ENCODE results near the gene DYNLT2.

DYNLT2 gene

GRCh38 chr6:169725125-169726048, 26.0 kb downstream of the DYNLT2 start:
- Histone ChIP-seq H2BK15ac (ENCODE audit: low read length) (peak overlapping the region; percentile 89), H2BK12ac (ENCODE audit: low read length) (peak overlapping the region; percentile 98), H2AK5ac (ENCODE audit: low read depth, low read length) (peak overlapping the region; percentile 94), H3K79me1 (ENCODE audit: low read depth, low read length) (peaks cover 4% of the 10 kb centered on the region), H3K27ac (replicated peaks; ENCODE audit: low read length) (peak overlapping the region; percentile 98), H3K4me3 (ENCODE audit: low read length in 2 of 2) (peak overlapping the region; percentile 94 to 98), H3K36me3 (replicated peaks in 1 of 2; ENCODE audit: control insufficient read depth in 2 of 2, insufficient read depth in 2 of 2, low read length in 2 of 2) (peaks cover 0 to 20% of the 10 kb centered on the region in 2 donors), H3K27me3 (ENCODE audit: control insufficient read depth in 3 of 3, insufficient read depth in 3 of 3, low read depth in 1 of 3, low read length in 3 of 3) (peaks cover 0 to 4% (median 0%) of the 10 kb centered on the region in 3 experiments), H4K8ac (ENCODE audit: low read depth, low read length) (no peak overlapping the region), H3K18ac (ENCODE audit: low read length) (peak overlapping the region; percentile 100), H3K23ac (ENCODE audit: low read depth, low read length, poor library complexity) (peak overlapping the region; percentile 98), H2BK120ac (ENCODE audit: low read depth, low read length) (peak overlapping the region; percentile 100), H3K4me2 (ENCODE audit: insufficient read depth, low read length, poor library complexity, severe bottlenecking) (peak overlapping the region; percentile 84), H3K14ac (ENCODE audit: low read length) (no peak overlapping the region), H3K9ac (ENCODE audit: low read depth, low read length, poor library complexity) (peak overlapping the region; percentile 99), H3K9me3 (replicated peaks in 1 of 2; ENCODE audit: control insufficient read depth in 2 of 2, insufficient read depth in 1 of 2, low read depth in 1 of 2, low read length in 2 of 2) (no peaks in the 10 kb centered on the region), H2AFZ (ENCODE audit: low read length) (peak overlapping the region; percentile 96), H3K4ac (ENCODE audit: low read length) (peak overlapping the region; percentile 100), H2BK5ac (ENCODE audit: low read length) (peak overlapping the region; percentile 99), H3K4me1 (ENCODE audit: control insufficient read depth in 2 of 2, insufficient read depth in 1 of 2, low read depth in 1 of 2, low read length in 2 of 2) (peaks cover 8 to 16% of the 10 kb centered on the region in 2 donors), H4K91ac (ENCODE audit: low read depth, low read length, poor library complexity) (peak overlapping the region; percentile 89)
- DNase-seq (ENCODE audit: low spot score) = peak; percentile 78
- WGBS, 2 donors (ENCODE audit: extremely low coverage in 2 of 2, insufficient read length in 2 of 2, insufficient replicate concordance in 1 of 2) = 100% methylated on average over 1 to 2 of the region's 29 CpGs

GRCh38 chr6:169724494-169725124, 26.8 kb downstream of the DYNLT2 start, which contains the start of gene PHF10:
TSS of gene PHF10 (minus strand) at chr6:169724500. CDS start at chr6:169723931, 569 bp downstream.
- Histone ChIP-seq H2AK5ac (ENCODE audit: low read depth, low read length) (peak within 1 kb of the TSS; percentile 94), H3K4me3 (ENCODE audit: low read length in 2 of 2) (peak within 1 kb of the TSS; percentile 94 to 98), H3K79me1 (ENCODE audit: low read depth, low read length) (peaks cover 4% of the 10 kb centered on the region), H3K4me1 (ENCODE audit: control insufficient read depth in 2 of 2, insufficient read depth in 1 of 2, low read depth in 1 of 2, low read length in 2 of 2) (peaks cover 8 to 16% of the 10 kb centered on the region in 2 donors), H3K9me3 (replicated peaks in 1 of 2; ENCODE audit: control insufficient read depth in 2 of 2, insufficient read depth in 1 of 2, low read depth in 1 of 2, low read length in 2 of 2) (no peaks in the 10 kb centered on the region), H2BK15ac (ENCODE audit: low read length) (peak within 1 kb of the TSS; percentile 89), H4K91ac (ENCODE audit: low read depth, low read length, poor library complexity) (peak within 1 kb of the TSS; percentile 89), H2AFZ (ENCODE audit: low read length) (peak within 1 kb of the TSS; percentile 96), H3K27me3 (ENCODE audit: control insufficient read depth in 3 of 3, insufficient read depth in 3 of 3, low read depth in 1 of 3, low read length in 3 of 3) (peaks cover 0 to 4% (median 0%) of the 10 kb centered on the region in 3 experiments), H2BK120ac (ENCODE audit: low read depth, low read length) (peak within 1 kb of the TSS; percentile 100), H3K9ac (ENCODE audit: low read depth, low read length, poor library complexity) (peak within 1 kb of the TSS; percentile 100), H3K4ac (ENCODE audit: low read length) (peak within 1 kb of the TSS; percentile 100), H3K27ac (replicated peaks; ENCODE audit: low read length) (peak within 1 kb of the TSS; percentile 98), H4K8ac (ENCODE audit: low read depth, low read length) (peak within 1 kb of the TSS; percentile 93), H3K23ac (ENCODE audit: low read depth, low read length, poor library complexity) (peak within 1 kb of the TSS; percentile 98), H3K4me2 (ENCODE audit: insufficient read depth, low read length, poor library complexity, severe bottlenecking) (peak within 1 kb of the TSS; percentile 91), H2BK5ac (ENCODE audit: low read length) (peak within 1 kb of the TSS; percentile 99), H2BK12ac (ENCODE audit: low read length) (peak within 1 kb of the TSS; percentile 98), H3K36me3 (replicated peaks in 1 of 2; ENCODE audit: control insufficient read depth in 2 of 2, insufficient read depth in 2 of 2, low read length in 2 of 2) (peaks cover 0 to 27% of the 10 kb centered on the region in 2 donors), H3K18ac (ENCODE audit: low read length) (peak within 1 kb of the TSS; percentile 100), H3K14ac (ENCODE audit: low read length) (peak within 1 kb of the TSS; percentile 100)
- WGBS, 2 donors (ENCODE audit: extremely low coverage in 2 of 2, insufficient read length in 2 of 2, insufficient replicate concordance in 1 of 2) = no CpG with 5 or more reads among the region's 89 CpGs
- peak; percentile 73 for DNase-seq (ENCODE audit: low spot score)

- peak overlapping the region; percentile 82 for H4K8ac ChIP-seq (ENCODE audit: low read depth, low read length)
- WGBS, 2 donors (ENCODE audit: extremely low coverage in 2 of 2, insufficient read length in 2 of 2, insufficient replicate concordance in 1 of 2) = no CpG with 5 or more reads among the region's 89 CpGs
- H3K14ac ChIP-seq (ENCODE audit: low read length) = peak overlapping the region; percentile 82
Observed at GRCh38 chr6:169723991-169724493, 27.3 kb downstream of the DYNLT2 start.

More at GRCh38 chr6:169723991-169724493, 27.3 kb downstream of the DYNLT2 start:
- Histone ChIP-seq H2AFZ (ENCODE audit: low read length) (peak overlapping the region; percentile 82), H3K27me3 (ENCODE audit: control insufficient read depth in 3 of 3, insufficient read depth in 3 of 3, low read depth in 1 of 3, low read length in 3 of 3) (peaks cover 0 to 4% (median 0%) of the 10 kb centered on the region in 3 experiments), H3K4me3 (ENCODE audit: low read length in 2 of 2) (peak overlapping the region; percentile 57 to 91), H3K27ac (replicated peaks; ENCODE audit: low read length) (peak overlapping the region; percentile 87), H3K9ac (ENCODE audit: low read depth, low read length, poor library complexity) (peak overlapping the region; percentile 100), H3K23ac (ENCODE audit: low read depth, low read length, poor library complexity) (peak overlapping the region; percentile 73), H2BK12ac (ENCODE audit: low read length) (no peak overlapping the region), H3K4ac (ENCODE audit: low read length) (no peak overlapping the region), H3K79me1 (ENCODE audit: low read depth, low read length) (peaks cover 4% of the 10 kb centered on the region), H2BK120ac (ENCODE audit: low read depth, low read length) (no peak overlapping the region), H2BK15ac (ENCODE audit: low read length) (peak overlapping the region; percentile 85), H3K4me1 (ENCODE audit: control insufficient read depth in 2 of 2, insufficient read depth in 1 of 2, low read depth in 1 of 2, low read length in 2 of 2) (peaks cover 8 to 16% of the 10 kb centered on the region in 2 donors), H3K18ac (ENCODE audit: low read length) (peak overlapping the region; percentile 98), H4K91ac (ENCODE audit: low read depth, low read length, poor library complexity) (peak overlapping the region; percentile 85), H2BK5ac (ENCODE audit: low read length) (no peak overlapping the region), H3K36me3 (replicated peaks in 1 of 2; ENCODE audit: control insufficient read depth in 2 of 2, insufficient read depth in 2 of 2, low read length in 2 of 2) (peaks cover 0 to 32% of the 10 kb centered on the region in 2 donors), H3K9me3 (replicated peaks in 1 of 2; ENCODE audit: control insufficient read depth in 2 of 2, insufficient read depth in 1 of 2, low read depth in 1 of 2, low read length in 2 of 2) (no peaks in the 10 kb centered on the region), H2AK5ac (ENCODE audit: low read depth, low read length) (peak overlapping the region; percentile 56), H3K4me2 (ENCODE audit: insufficient read depth, low read length, poor library complexity, severe bottlenecking) (peak overlapping the region; percentile 40)
- DNase-seq (ENCODE audit: low spot score) = peak; percentile 56

Measured in neuronal stem cell (in vitro differentiated cells).